Stimulated activated CD4-positive, alpha-beta T cell treated with anti-CD3 and anti-CD28 coated beads, Interleukin-12 subunit alpha, Interleukin-12 subunit beta, amount 100 ng/mL, for 48 hours (primary cell): ENCODE results near the gene GNG2.
A peak's percentile ranks its signal among the peaks of the same experiment; 100 is the strongest.

Source experiments
- DNase-seq, 3 donors: peaks; one replicate each; pipeline ENCODE4 v3.0.0-alpha.2; 2020; ENCODE audit warnings: low read depth in 2 of 3, low spot score in 1 of 3

GNG2 gene

DNA sequence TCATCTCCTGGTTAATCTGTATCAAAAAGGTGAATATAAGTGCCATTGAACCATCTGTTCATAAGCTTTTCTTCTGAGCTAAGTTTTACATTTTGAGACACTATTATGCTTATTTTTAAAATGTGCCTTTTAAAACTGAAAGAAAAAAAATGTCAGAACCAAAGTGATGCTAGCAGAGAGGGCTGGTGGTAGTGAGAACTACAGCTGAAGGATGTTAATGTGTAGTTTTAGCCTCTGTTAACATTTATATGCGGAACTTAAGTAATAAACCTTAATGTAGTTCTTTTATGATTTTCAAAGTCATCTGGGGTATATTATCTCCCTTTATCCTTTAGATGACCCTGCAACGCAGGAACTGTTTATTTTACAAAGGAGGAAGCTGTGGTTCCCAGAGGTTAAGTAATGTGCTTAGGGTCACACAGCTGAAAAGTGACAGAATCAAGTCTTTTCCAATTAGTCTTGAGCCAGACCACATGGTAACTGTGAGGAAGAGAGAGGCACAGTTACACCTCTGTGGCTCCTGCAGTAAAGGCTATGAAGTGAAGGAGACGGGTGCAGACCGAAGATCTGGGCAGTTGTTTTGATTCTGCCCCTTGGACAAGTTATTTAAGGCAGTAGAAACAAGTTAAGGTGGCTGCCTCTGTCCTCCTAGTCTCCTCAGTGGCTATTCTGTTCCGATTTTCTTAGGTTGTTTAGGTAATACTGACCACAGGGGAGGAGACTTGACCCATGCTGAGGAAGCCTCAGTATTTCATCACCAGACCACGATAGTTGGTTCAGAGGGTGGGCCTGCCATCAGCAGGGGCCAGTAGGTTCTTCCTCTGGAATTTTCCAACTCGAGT is 23.9 kb downstream of the GNG2 start:
- no peak for DNase-seq

DNA sequence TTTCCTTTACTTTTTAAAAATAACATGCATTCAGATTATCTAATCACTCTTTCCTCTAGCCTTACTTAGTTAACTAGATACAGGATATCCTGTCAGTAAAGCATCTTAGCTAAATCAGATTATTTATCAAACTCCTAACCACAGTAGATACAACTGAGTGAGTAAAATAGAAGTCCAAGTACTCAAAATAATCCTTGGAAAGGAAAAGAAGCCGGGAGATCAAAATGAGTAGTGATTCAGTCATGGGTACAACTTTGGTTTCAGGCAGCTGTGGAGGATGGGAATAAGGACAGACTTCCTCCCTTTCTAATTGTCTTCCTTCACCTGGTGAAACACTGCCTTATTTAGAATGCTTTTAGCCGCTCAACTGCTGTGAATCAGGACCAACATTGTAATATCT is 29.4 kb downstream of the GNG2 start:
- no peak for DNase-seq

DNA sequence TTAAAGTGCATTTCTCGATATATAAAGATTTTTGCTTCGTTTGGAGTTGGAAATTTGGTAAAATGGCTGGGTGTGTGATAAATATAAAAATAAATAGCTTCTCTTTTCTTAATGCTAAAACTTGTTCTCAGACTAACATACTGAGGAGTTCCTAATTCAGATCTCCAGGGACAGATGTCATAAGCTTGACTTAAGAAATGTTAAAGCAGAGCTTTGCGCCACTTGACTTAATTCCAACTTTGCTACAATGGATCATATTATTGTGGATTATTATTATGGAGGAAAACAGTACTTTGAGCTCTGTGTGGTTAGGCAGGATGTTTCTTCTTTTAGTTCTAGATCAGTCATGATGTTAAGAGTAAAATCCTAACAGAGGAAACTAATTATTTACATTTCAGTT is 33.8 kb downstream of the GNG2 start:
- DNase-seq: no peak

GRCh38 chr14:51895375-51895774 is 35.0 kb downstream of the GNG2 start:
- no peak for DNase-seq

DNA sequence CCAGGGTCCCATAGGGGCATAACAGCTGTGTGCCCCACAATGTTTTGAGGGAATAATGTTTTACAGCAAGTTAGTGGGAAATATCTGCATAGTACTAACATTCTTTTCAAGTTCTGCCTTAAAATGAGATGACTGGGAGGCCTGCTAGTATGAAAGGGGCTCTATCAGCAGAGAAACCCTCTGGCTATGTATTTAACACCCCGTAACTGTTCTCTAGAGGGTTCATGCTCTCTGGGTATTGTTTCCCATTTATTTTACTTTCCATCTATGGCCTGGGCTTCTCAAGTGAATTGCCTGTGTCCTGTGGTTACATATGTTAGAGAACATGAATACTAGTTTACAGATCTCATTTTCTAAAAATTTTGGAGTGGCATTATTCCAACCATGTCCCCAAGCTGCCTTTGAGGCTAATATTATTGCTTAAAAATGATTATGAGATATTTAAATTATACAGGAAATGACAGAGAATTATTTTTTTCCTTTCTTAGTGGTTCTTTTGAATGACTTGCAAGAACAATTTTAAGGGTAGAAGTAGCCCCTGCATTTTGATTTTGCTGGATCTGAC is 37.5 kb downstream of the GNG2 start:
- no peak for DNase-seq

DNA sequence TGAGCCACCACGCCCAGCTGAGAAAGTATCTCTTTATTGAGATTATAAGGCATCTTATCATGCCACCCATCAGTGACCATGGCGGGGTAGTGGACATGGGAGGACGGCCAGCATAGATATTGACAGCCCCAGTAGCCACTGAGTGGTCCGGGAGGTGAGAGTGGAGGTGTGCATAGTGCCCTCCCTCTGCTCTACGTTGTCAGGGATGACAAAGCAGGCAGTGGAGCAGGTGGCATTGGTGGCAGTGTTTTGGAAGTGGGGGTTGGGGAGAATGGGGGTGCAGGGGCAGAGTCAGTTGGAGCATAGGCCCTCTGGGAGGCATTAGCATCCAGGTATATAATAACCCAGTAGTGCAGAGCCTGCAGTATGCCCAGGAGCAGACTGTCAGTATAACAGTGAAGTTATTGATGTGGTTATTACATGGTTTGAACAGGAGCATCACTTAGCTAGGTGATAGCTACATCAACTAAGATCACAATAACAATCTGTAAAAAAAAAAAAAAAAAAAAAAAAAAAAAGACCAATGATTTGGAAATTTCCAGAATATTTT is 41.1 kb downstream of the GNG2 start:
- DNase-seq: no peak

GRCh38 chr14:51905656-51906121 is 45.3 kb downstream of the GNG2 start:
- DNase-seq: peak; percentile 35 to 56 (median 47)

GRCh38 chr14:51908086-51908485 is 47.7 kb downstream of the GNG2 start:
- DNase-seq: no peak

GRCh38 chr14:51912112-51912786 is 51.8 kb downstream of the GNG2 start:
- DNase-seq: no peak

DNA sequence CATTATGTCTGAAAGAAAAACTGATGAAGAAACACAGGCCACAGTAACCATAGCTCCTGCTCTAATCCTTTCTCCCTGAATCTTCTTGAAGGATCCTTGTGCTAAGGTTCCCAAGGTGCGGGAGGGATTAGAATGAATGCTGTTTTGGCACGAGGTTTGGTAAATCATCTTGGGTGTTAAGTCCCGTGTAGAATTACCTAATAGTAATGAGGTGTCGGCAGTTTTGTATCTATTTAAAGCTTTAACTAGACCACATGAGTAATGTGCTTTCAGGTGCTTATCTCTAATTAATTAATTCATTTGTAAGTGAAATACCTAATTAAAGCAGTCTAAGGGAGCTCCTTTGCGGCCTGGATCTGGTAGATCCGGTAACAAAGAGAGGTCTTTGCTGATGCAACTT is 53.9 kb downstream of the GNG2 start:
- no peak for DNase-seq

DNA sequence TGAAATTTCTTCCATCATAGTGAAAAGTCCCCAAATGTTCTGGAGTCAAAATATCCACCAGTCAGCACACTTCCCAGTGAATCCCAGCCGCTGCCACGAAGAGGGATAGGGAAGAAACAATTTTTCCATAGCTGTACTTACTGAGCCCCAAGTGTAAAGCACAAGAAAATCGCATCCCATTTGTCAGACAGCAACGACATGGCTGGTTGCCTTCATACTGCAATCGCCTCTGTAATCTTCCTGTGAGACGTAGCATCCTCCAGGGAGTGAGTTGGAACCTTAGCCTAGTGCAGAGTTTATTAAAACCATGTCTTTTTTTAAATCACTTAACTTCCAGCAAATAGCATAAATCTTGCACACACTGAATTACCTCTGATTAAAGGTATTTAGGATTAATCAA is 56.8 kb downstream of the GNG2 start:
- no peak for DNase-seq

DNA sequence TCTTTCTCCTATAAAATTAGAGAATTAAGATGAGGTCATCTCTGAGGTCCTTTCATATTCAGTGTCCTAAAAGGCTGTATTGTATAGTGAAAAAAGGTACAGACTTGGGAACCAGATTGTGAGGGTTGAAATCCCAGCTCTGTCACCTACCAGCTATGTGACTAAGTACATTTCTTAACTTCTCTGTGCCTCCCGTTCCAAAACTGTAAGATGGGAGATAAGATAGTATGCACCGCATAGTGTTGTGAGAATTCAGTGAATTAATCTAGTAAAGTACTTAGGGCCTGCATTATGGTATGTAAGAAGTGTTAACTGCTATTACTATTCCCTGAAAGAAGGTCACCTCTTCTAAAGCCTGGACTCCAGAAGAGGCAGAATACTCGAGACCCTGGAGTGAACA is 60.6 kb downstream of the GNG2 start:
- DNase-seq: no peak

DNA sequence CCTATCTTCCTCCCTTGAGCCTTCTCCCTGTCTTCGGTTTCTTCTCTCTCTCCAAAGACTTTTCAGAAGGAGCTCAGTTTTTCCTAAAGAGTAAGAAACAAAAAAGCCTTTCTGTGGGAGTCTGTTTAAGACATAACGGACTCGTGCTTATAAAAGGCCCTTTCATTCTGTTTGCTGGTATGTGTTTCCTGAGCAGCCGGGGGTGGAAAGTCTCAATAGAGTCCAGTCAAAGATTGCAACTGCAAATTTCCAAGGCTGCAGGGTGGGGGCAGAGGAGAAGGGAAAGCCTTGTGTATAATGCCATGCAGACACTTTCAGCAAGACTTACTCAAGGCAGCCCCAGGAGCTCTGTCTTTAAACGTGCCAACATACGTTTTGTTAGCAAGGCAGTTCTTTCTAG is 62.2 kb downstream of the GNG2 start:
- no peak for DNase-seq

DNA sequence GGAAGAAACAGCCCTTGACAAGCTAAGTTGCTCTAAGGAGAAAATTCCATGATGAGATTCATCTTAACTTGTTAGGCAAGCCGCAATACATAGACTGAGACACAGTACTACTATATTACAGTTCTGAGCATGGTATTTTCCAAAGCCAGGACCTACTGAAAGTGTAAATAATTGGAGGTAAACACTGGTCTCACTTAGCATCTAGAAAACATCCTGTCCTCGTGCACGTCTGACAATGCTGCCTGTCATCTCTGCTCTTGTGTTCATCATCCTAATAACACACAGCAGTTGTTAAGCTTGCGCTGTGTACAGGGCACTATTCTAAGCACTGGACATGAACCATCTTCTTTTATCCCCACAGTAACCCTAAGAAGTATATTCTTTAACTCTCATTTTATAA is 64.2 kb downstream of the GNG2 start:
- no peak for DNase-seq

- no peak for DNase-seq
These were observed 65.6 kb downstream of the GNG2 start for GRCh38 chr14:51925980-51926379.

DNA sequence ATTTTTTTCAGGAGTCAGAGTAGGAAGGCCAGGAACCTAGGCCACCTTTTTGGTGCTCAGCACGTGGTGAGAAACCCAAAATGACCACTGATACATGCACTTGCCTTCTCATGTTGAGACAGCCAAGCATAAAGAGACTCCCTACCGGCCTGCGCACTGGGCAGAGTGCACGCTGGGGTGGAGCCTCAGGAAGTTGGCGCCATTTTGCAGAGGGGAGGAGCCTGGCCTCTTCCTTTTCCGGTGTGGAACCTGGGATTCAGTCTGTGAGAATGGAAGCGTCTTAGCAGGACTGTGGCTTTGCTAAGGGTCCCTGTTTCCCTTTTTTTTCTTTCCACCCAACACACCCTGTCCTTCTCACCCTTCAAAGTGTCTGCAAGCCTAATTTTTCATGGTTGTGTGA is 66.0 kb downstream of the GNG2 start:
- no peak for DNase-seq

- no peak for DNase-seq
These were observed 68.2 kb downstream of the GNG2 start for GRCh38 chr14:51928568-51928967.

DNA sequence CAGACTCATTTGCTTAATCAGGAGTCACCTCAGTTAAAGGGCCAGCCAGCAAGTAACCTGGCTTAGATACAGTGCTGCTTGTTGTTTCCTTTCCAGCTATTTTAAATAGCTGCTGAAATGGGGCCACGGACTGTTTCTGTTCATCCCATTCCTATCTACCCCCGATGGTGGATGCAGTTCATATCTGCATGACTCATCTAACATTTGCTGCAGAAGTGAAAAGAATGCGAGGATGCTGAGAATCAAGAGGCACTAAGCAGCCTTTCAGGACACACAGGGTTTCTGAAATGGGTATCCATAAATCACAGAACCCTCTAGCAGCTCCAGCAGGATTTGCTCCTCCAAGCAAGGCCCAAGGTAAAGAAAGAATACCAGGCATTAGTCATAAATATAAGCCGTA is 68.8 kb downstream of the GNG2 start:
- no peak for DNase-seq

- no peak for DNase-seq
These were observed 69.7 kb downstream of the GNG2 start for GRCh38 chr14:51929910-51930682.

- DNase-seq: no peak
These were observed 70.9 kb downstream of the GNG2 start for GRCh38 chr14:51931308-51931707.

GRCh38 chr14:51933191-51933590 is 72.8 kb downstream of the GNG2 start:
- no peak for DNase-seq
